ENCODE data around the gene WDFY4.

The WDFY4 gene

DNA sequence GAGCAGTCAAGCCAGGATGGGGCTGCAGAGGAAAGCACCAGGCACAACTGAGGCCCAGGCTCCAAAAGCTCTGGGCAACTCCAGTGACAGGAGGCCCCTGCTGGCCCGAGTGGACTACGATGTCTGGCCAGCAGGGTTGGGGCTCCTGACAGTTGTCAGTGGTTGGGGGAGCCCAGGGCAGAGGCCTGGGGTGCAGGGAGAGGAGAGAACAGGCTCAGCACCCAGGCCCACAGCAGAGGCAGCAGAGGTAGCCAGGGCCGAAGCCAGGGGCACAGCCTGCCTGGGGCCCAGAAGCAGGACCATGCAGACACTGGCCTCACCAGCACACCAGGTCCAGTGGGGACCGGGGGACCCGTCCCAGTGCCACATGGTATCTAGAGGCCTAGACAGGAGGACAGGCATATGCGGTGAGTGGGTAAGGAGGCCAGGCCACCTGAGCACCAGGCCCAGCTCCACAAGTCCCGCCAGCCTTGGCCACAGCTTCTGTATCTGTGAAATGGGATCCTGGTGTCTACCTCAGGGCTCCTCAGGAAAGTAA, 301.0 kb downstream of the WDFY4 start:
- DNase-seq (ENCODE audit: low spot score): no peak

DNA sequence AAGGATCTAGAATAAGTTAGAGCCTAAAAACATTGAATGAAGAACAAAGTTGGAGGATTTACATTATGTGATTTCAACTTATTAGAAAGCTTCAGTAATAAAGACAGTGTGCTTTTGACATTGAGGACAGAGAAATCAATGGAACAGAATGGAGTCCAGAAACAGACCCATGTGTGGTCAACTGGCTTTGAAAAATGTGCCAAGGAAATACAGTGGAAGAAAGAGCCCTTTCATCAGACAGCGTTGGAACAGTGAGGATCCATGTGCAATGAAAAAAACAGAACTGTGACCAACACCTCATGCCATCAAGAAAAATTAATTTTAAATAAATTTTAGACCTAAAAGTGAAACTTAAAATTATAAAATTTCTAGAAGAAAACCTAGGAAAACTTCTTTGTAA, 305.6 kb downstream of the WDFY4 start:
- DNase-seq (ENCODE audit: low spot score): no peak

DNA sequence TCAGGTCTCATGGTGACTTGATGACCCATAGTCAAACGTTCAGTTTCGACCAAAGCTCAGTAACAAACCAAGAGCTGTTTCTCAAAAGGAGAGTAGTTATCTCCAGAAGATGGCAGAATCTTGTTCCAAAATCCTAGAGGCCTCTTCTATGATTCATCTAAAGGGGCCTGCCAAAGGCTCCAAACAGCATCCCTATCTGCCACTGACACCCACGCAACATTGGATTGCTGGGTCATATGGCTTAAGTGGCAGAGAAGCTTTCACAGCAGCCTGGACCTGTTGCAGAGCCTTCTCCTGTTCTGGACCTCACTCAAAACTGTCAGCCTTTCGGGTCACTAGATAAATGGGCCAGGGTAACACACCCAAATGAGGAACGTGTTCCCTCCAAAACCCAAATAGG, 309.0 kb downstream of the WDFY4 start:
- no peak for DNase-seq (ENCODE audit: low spot score)

DNA sequence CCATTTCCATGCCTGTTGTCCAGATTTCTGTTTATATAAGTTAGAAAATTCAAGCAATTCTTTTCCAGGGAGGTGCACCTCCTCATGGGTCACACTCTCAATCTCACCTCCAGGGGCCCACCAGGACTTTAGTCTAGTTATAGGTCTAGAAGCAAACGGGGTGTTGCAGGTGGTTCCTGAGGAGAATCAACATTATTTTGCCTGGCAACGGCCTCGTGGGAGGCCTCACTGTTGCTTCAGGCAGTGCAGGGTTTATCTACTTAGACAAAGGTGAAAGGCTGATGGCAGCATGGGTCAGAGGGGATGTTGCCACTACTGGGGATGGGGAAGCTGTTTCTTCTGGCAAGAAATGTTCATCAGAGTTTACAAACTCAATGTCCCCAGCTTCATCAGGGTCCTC, 311.7 kb downstream of the WDFY4 start:
- DNase-seq (ENCODE audit: low spot score): no peak

DNA sequence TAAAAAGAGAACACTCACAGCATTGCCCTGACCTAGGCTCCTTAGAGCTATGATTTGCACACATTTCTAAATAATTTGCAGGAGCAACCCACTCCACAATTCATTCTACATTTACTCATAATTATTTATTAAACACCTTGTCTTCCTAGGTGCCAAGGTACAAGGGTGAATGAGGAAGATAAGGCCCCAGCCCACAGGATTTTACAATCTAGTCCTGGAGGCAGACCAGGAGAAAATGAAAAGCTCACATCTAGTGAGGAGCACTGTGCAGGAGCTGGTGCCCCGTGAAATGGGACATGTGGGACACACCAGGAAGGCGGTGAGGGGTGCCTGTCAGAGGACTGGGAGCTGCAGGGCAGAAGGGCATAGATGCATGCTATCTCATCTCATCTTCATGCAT, 314.7 kb downstream of the WDFY4 start:
- no peak for DNase-seq (ENCODE audit: low spot score)

DNA sequence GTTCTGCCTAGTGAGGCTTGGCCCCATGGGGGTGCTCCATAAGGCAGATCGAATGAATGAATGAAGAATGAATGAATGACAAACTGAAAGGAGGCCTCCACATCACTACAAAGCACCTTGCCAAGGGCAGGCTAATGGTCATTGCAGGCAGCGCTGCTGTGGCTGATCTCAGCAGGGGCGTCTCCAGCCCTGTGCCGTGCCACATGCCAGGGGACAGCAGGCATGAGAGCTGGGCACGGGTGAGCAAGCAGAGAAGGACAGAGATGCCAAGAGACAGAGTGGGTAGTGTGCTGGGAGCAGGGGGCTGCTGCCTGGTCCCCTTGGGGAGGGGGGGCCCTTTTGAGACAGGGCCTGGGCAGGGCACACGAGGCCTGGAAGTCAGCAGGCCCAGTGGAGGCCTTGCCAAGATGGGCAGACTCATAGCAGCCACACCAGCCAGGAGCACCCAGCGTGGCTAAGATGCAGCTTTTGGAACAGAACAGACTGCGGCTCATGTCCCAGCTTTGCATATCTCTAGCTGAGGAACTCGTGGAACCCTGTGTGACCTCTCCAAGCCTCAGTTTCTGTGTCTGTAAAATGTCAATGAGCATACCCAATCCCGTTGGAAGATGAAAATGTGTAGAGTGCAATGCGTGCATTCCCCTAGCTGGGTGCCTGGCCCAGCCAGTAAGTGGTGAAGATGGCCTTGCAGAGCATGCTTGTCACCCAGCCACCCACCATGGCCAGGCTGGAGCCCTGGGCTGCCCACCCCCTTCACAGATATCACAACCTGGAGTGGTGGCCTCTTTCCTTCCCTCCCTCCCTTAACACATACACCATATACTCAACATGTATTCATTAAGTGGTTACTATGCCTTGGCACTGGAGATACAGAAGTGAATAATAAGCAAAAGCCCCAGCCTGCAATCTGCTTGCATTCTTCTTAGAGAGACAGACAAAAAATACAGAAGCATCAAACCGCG, 316.0 kb downstream of the WDFY4 start:
- DNase-seq (ENCODE audit: low spot score): no peak

DNA sequence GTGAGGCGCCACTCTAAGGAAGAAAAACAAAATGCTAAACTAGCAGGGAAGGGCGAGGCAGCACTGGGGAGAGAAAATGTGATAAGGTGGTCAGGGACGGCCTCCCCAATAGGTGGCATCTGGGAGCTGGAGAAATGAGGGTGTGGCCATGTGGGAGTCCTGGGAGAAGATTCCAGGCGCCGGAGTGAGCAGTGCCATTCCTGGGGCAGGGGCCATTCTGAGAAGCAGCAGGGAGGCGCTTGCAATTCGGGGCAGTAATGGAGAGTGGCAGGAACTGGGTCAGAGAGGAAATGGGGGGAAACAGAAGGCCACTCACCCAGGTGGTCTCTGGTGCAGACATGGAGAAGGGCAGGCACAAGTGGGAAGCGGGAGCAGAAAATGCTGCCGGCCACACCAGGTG, 316.7 kb downstream of the WDFY4 start:
- DNase-seq (ENCODE audit: low spot score): no peak

DNA sequence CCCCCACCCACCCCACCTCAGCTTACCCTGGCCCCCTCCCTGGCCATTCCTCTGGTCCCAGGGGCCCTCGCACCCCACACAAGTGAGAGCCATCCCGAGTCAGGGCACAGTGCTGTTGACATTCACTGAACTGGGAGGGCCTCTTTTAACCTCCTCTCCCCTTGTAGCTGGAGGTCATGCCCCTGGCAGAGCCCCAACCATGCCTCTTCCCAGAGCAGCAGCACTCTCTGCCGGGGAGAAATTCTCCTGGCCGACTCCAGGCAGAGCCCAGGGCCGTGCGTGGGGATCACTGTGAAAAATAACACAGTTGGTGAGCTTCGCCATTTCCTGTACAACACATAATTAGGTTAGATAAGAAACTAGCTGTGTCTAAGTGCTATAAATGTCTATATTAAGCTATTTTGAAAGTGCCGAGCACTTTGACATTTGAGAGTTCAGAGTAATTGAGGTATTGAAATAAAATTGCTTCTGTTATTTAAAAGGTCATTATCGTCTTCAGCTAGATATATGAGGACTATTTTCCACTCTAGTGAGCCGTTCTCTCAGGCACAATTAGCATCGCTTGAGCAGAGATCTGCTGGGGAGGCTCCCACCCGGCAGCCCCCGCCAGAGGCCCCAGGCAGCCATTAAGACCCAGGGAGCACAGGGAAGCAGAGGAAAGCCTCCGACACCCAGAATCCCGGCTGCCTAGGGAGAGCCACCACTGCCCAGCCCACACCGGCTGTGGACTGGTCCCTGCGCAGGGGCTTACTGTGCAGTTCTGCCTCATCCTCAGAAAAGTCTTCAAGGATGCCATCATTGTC, 317.4 kb downstream of the WDFY4 start:
- DNase-seq (ENCODE audit: low spot score): no peak

DNA sequence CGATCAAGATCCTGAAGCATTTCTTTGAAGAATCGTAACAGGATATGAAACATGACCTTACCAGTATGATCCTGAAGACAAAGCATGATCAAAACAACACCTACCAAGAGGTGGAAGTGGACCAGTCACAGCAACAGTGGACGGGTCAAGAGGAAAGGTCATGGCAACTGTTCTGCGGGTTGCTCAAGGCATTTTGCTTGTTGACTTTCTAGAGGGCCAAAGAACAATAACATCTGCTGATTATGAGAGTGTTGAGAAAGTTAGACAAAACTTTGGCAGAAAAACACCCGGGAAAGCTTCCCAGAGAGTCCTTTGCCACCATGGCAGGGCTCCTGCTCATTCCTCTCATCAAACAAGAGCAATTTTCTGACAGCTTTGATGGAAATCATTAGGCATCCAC, 320.6 kb downstream of the WDFY4 start:
- DNase-seq (ENCODE audit: low spot score): no peak

DNA sequence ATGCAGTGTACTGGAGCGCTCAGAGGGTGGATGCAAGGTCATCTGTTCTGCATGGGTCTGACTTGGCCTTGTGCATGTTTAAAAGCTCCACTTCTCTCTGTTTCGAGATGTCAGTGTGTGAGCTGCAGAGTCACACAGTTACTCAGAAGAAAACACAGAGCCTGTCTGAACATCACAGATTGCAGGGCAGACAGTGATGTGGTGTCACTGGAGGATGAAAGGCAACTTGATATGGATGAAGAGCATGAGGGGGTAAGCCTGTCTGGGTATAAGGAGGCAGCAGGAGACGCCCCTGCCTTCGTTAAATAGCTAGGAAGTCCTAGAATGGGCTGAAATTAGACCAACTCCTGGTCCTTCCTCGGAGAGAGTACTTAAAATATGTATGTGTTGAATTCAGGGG, 322.5 kb downstream of the WDFY4 start:
- no peak for DNase-seq (ENCODE audit: low spot score)

DNA sequence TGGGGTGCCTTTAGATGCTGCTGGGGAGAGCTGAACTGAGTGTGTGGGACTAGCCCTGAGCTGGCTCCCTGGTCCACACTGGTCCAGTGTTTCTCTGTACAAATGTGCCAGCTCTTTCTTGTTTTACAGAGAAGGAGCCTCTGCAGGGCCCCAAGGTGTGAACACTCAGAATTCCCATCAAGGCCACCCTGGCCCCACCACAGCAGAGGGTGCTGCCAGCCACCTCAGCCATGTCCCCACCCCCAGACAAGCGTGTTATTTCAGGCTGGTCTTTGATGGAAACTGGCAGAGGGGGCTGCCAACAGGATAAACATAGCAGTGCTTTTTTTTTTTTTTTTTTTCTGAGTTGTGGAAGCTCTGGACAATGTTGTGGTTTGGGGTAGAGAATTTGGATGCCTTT, 323.4 kb downstream of the WDFY4 start:
- DNase-seq (ENCODE audit: low spot score): no peak

DNA sequence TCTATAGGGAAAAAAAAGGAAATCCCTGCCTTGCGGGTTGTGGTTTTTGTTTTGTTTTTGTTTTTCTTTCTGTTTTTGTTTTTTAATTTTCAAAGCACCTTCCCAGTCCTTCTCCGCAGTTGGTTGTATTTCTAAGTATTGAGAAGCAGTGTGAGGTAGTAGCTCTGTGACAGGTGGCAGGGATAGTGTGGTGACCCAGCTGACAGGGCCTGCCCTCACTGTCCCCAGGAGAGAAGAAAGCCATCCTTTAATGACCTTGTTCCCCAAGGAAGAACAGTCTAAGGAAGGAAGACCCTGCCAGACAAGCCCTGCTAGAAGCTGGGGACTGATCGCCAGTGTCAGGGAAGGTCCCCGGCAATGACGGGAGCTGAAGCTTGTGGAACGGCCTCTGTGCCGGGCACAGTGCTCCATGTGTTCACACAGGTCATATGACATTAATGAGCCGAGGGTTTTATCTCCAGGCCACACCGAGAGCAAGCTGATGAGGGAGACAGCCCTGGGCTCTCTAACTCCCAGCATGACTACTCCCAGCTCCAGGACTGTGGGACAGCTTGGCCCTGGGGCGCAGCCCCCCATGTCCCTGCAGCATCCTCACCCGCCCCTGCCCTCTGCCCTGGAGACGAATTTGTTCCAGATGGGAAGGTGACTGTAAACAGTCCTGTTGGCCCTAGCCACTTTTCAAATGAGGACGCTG, 324.0 kb downstream of the WDFY4 start:
- no peak for DNase-seq (ENCODE audit: low spot score)

DNA sequence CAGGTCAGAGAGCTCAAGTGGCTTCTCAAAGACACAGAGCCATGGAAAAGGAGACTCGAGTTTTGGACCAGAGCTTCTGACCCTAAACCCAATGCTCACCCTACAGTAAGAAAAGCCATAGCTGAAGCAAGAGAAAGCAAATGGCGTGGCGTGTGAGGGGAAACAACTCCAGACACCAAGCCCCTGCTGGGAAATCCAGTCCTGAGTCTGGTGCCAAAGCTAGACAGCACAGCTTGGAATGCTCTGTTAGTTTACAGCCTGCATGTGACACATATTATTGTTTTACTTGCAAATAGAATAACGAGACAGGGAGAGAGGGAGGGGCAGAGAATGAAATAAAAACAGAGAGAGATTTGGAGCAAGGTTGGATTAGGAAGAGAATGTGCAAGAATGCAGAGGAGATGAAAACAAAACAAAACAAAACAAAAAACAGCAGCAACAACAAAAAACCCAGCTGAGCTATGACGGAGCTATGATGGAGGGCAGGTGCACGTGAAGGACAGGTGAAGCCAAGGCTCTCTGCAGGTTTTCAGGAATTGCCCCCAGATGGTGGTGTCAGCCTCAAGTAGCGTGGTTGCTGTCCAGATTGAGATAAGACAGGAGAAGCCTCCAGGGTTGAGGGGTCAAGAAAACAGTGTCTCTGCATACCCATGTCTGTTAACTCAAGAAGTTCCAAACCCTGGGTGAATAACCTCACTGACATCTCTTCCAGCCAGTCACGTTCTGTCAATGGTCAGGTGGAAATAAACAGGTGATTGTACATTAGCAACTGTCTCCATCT, 324.7 kb downstream of the WDFY4 start:
- DNase-seq (ENCODE audit: low spot score): no peak

DNA sequence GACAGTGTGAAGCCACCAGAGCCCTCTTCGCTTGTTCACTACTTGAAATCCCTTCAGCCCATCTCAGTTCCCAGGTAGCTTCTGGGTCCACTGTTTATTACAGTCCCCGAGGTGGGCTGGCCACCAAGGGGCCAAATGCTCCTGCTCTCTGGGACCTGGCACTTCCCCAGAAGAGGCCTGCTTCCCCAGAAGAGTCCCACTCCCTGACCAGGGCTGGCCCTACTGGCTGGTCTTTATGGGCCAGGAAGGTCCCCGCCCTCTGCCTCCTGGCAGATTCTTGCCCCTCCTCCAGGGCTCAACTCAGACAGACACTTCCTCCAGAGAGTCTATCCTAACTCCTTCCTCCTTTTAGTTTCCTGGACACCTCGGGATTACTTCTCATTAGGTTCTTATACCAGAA, 325.6 kb downstream of the WDFY4 start:
- DNase-seq (ENCODE audit: low spot score): no peak

DNA sequence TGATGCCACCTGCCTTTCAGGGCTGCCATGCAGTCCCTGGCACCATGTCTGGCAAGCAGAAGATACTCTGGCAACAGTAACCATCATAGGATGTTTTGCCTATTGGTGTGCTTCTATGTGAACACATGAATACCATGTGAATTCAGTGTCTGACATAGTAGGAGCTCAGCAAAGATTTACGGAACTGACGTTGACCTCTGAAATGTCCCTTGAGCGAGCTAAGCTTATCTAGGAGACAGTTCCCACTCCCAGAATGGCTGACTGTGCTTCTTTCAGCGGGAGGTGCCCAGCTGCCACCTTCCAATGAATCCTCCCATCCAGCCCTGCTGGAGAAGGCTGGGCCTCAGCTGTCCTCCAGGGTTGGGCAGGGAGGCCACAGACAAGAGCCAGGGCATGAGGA, 326.2 kb downstream of the WDFY4 start:
- no peak for DNase-seq (ENCODE audit: low spot score)

DNA sequence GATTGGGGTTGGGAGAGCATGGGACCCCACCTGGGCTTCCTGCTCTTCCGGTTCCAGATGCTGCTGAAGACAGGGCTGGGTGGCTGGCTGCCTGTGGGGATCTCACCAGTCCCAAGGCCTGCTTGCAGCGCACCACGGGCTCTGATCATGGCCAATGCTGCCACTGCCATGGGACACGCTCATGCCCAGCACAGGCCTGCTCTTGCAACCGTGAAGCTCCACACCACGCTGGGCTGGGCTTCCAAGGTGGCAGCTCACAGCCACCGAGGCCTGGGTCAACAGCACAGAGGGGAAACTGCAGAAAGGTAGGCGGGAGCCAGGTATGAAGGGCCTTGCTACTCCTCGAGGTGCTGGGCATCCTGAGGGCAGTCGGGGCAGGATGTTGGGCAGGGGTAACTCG, 327.1 kb downstream of the WDFY4 start:
- no peak for DNase-seq (ENCODE audit: low spot score)

DNA sequence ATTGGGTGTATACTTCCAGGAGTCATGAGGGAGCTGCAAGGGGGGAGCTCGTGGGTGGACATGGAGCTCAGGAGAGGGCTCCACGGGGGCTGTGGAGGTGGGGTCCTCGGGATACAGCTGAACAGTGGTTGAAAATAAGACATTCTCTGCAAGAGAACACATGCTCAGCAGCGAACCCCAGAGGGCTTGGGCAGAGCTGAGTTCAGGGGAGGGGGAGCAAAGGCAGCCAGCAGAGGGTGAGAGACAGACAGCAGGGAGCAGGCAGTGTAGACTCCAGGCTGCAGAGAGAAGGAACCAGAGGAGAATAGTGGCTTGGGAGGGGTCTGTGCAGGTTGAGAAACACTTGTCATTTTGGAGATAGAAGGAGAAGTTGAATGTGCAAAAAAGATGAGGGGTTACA, 327.9 kb downstream of the WDFY4 start:
- DNase-seq (ENCODE audit: low spot score): no peak

DNA sequence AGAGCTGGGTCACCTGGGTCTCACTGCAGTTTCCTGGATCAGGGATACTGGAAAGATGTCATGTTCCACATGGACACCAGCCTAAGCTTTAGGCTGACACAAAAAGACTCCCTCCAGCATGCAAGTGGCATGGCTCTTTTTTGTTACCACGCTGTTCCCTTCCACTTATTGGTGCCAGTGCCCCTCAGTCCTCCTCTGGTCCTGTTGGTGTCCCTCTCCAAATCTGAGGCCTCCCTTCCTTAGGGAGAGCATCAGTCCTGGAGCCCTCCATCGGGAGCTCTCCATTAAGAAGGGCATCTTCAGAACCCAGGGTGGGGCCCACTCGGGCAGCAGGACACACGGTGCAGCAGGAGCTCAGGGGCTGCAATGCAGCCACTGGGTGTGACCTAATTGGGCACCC, 331.0 kb downstream of the WDFY4 start:
- no peak for DNase-seq (ENCODE audit: low spot score)

DNA sequence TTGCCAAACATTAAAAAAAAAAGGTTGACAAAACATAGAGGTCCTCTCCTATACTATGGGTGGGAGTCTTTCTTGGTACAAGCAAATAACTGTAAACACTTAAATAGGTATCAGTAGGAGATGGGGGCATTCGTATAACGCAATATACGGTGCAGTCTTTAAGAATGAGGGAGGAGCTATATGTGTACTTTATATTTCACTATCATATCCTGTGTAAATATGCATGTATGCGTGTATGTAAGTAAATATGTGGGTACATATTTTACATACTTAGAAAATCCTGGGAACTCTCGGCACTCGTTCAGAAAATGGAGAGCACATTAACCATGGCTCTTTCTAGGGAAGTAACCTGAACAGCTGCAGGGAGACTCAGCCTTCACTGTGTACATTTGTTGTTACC, 337.0 kb downstream of the WDFY4 start:
- DNase-seq (ENCODE audit: low spot score): no peak

DNA sequence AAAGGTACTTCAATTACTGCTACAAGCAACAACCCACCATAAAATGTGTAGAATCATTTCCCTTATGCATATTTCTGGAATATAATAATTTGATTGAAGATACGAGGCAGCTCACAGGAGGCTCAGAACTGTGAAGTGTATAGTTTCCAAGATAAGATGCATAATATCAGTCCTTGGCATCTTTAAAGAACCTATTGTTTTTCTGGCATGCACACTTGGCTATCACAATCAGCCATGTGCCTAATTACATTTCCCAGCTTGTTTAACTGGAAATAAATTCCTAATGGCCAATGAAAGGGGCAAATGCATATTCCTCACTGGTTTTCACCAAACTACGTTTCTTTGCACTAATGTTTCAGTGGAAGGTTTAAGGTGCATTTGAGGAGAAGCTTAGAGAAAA, 338.4 kb downstream of the WDFY4 start:
- DNase-seq (ENCODE audit: low spot score): no peak

DNA sequence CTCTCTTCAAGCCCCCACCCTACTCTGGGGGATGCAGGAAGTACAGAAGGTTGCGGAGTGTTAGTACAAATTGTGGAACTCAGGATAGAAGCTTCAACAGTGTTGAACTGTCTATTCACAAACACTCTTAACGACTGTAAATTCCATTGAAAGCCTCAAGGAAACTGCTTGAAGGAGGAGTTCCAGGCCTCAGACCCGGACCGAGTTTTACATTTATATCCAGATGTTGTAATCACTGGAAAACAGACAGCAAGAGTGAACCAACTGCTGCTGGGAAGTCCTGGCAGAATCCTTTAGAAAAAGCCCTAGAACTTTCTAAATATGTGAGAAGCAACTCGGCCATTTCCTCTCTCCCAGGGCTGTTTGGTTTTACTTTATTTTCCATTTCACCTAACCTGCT, 339.1 kb downstream of the WDFY4 start:
- no peak for DNase-seq (ENCODE audit: low spot score)

DNA sequence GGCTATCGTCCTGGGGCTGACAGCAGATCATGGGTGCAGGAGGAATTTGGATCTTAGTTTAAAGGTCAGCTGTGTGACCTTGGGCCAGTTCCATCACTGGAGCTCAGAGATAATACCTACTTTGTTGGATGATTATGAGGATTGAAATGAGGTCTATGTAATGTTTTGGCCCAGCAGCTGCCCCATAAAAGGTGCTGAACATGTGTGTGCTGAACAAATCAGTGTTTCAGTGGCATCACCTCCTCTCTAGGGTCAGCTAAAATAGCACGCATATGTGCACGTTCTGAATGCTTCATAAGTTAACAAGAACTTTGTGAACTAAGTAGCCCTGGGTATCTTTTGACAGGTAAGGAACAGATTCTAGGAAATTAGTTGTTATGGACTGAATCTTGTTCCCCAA, 339.8 kb downstream of the WDFY4 start:
- no peak for DNase-seq (ENCODE audit: low spot score)
